ENCODE data around the gene DUOXA2.

DNA sequence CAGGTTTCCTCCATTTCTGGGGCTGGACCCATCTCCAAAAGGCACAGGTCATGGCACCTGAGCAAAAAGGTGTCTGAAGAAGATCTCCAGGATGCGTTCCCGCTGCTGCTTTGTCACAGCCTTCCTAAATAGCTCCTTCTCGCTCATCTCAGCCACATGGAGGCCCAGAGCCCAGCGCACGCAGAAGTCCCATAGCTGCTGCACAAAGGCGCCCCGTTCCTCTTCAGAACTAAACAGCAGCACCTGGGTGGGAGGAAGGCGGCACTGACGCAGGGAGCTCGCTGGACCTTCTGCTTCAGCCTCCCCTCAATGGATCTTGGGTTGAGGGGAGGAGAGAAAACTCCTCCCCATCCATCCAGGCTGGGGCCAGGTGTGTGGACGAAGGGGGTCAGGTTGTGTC is 8.5 kb upstream of the DUOXA2 start:
- TF ChIP-seq, protein P1, sequence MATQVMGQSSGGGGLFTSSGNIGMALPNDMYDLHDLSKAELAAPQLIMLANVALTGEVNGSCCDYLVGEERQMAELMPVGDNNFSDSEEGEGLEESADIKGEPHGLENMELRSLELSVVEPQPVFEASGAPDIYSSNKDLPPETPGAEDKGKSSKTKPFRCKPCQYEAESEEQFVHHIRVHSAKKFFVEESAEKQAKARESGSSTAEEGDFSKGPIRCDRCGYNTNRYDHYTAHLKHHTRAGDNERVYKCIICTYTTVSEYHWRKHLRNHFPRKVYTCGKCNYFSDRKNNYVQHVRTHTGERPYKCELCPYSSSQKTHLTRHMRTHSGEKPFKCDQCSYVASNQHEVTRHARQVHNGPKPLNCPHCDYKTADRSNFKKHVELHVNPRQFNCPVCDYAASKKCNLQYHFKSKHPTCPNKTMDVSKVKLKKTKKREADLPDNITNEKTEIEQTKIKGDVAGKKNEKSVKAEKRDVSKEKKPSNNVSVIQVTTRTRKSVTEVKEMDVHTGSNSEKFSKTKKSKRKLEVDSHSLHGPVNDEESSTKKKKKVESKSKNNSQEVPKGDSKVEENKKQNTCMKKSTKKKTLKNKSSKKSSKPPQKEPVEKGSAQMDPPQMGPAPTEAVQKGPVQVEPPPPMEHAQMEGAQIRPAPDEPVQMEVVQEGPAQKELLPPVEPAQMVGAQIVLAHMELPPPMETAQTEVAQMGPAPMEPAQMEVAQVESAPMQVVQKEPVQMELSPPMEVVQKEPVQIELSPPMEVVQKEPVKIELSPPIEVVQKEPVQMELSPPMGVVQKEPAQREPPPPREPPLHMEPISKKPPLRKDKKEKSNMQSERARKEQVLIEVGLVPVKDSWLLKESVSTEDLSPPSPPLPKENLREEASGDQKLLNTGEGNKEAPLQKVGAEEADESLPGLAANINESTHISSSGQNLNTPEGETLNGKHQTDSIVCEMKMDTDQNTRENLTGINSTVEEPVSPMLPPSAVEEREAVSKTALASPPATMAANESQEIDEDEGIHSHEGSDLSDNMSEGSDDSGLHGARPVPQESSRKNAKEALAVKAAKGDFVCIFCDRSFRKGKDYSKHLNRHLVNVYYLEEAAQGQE (IDR thresholded peaks at IDR 0.05; ENCODE audit: insufficient read depth in 1 of 2, low read depth in 2 of 2, low read length in 2 of 2), result no peak
- no peak for TF ChIP-seq SIN3A (IDR thresholded peaks at IDR 0.05; ENCODE audit: borderline replicate concordance, insufficient read depth, low read length)

Data from PFSK-1 (cell line).